GM19463 (cell line): ENCODE measurements around the gene PLCG1.
"Not testable (repeated sequence)": the region's sequence is repeated elsewhere in the genome, so short reads cannot be mapped to it uniquely, and the experiment has no call there.

ENCODE experiments used
- ATAC-seq: cut with Tn5 transposase; IDR thresholded peaks from one replicate; pipeline ENCODE4 v1.9.1; 2021; ENCODE audit warnings: mild to moderate bottlenecking, moderate library complexity; ENCODE audit not compliant: unreplicated experiment

The PLCG1 gene

DNA sequence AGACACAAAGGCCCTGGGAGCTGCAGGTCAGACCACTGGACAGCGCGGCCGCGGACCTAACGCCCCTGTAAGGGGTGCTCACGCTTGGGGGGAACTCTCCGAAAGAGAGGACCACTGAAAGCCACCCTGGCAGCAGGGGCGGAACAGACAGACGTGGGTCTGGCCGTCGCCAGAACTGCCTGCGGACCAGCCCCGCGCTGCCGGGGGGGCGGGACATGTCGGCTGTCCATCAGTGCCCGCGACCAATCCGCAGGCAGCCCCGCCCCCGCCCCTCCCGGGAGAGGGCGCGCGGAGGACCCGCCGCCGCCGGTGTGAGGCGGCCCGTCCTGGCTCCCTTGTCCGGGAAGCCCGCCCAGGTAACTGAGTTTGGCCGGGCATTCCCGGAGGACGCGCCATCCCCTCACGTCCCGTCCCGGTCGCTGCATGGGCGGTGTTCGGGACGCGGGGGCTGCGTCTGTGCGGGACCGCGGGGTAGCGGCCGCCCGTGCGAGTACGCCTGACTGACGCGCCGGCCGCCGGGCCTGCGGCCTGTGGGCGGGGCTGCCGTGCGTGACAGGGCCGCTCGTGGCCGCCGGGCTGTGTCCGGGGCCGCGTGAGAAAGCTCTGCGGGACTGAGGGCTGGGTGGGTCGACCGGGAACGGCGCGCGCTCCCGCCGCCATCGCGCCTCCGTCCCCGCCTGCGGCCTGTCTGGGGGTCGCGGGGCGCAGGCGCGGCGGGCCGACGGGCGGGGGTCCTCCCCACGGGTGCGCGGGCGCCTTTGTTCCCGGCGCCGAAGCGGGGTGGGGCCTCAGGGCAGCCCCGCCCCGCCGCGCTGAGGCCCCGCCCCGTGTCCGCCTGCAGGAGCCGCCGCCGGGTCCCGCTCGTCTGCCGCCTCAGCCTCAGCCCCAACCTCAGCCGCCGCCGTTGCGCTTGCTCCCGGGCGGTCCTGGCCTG, at the start of gene PLCG1:
Gene PLCG1, plus strand, starts transcription at position 864 of the 934 bp plus-strand sequence. CDS start 99 bp downstream, outside the sequence.
- peak; percentile 46 for ATAC-seq

DNA sequence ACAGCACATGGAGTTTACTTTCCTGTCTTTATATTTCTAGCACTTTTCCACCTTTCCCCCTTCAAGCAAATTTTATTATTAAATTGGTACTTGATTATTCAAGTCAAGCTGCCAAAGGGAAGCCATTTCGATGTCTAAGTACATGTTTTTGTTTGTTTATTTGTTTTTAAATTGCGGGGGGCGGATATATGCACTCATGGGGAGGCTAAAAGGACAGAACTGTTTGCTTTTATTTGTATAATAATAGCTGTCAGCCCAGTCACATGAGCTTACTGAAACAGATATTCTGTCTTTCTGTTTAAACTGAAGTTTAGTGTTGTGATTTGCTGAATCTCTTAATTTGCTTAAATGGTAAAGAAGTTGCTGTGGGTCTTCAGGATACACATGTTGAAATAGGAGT, 49.6 kb upstream of the PLCG1 start:
- ATAC-seq = no peak

DNA sequence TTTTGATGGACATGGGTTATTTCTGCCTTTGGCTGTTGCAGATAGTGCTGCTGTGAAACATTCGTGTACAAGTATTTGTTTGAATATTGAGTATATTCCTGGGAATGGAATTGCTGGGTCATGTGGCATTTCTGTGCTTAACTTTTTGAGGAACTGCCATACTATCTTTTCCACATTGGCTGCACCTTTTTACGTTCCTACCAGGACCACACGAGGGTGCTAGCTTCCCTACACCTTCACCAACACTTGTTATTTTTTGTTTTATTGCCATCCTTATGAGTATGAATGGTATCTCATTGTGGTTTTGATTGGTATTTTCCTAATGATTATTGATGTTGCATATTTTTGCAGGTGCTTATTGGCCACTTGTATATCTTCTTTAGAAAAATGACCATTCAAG, 47.8 kb upstream of the PLCG1 start:
- no peak for ATAC-seq

DNA sequence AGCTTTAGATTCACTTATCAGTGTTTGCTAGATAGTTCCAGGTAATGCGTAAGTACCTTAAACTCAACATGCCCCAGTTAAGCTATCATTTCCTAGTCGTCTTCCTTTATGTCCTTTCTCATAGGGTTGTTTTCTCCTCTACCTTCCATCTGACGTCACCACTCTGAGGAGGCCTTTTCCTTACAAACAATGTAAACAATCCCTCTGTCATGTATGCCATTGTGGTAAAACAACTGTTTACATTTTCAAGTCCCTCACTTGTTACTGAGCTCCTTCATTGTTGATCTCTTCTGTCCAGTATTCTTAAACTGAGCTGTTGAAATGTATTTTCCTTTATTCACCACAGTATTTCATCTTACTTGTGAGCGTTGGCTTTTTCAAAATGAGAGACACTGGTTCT, 45.4 kb upstream of the PLCG1 start:
- ATAC-seq = no peak

DNA sequence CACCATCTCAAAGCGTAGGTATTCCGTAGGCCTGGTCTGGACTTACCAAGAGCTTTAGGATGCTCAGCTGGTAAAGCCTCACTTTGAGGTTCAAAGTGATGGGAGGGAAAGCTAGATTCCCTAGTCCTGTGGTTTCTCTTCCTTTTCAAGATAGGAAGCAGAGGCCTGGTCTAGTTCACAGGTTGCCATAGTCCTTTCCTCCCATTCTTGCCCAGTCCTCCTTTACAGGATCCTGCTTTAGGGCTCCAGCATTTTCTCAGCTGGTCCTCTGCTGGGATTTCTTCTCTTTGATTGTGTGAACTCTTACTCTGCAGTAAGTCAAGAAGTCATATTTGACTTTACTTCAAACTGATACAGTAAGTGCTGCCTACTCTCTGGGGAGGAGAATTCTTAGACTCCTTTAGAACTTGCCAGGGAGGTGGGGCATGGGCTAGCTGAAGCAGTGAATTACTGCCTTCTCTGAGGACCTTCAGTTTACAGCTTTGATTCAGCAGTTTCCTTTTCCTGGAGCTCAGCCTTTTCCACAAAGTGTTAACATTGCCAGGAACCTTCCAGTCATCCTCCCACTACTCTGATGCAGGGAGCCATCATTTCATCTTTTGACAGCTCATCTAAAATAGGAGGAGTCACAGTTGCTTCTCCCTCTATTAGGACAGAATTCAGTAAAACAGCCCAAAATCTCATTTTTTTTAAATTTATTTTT, 42.8 kb upstream of the PLCG1 start:
- ATAC-seq = no peak

DNA sequence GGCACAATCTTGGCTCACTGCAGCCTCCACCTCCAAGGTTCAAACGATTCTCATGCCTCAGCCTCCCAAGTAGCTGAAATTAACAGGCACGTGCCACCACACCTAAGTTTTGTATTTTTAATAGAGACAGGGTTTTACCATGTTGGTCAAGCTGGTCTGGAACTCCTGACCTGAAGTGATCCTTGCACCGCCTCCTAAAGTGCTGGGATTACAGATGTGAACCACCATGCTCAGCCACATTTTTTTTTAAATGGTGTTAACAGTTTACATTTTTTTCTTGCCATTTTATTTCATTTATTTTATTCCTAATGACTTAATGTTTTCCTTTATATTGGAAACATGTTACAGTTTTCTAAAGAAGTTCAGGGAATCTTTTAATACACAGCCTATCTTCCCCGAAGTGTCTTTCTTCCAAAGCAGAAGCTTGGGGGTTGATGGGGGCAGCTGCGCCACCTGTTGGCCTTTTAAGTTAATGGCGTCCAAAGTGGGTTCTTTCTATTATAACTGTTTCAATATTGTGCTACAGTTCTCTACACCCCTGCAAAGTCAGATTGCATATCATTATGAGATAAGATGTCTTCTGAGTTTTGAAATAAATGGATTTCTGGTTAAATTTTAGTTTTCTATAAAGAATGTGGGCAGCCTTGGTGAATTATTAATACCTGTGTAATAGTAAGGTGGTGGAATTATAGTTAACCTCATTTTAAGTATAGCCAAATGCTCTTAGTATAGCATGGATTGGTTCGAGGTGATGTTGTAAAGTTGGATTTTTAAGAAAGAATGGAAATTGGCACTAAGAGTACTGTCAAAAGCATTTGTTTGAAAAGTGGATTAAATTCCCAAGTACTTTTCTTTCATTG, 42.0 kb upstream of the PLCG1 start:
- no peak for ATAC-seq

DNA sequence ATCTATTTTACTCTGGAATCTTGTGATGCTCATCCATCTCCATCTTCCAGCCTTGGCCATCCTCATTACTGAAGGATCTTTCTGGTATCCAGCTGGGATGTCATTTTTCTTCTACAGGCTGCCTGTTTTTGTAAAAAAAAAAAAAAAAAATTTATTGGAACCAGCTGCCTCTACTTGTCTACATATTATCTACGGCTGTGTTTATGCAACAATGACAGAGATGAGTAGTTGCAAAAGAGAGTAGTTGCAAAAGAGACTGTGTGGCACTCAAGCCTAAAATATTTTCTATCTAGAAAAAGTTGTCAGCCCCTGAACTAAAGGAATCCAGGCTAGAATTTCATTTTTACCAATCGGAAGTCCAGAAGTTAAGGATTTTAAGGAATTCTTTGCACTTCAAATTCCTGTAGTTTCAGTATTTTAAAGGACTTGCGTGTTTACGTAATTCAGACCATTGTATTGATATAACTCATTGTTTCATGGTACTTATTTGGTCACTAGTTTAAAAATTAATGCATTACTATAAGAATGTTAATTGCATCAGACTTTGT, 38.6 kb upstream of the PLCG1 start:
- no peak for ATAC-seq

DNA sequence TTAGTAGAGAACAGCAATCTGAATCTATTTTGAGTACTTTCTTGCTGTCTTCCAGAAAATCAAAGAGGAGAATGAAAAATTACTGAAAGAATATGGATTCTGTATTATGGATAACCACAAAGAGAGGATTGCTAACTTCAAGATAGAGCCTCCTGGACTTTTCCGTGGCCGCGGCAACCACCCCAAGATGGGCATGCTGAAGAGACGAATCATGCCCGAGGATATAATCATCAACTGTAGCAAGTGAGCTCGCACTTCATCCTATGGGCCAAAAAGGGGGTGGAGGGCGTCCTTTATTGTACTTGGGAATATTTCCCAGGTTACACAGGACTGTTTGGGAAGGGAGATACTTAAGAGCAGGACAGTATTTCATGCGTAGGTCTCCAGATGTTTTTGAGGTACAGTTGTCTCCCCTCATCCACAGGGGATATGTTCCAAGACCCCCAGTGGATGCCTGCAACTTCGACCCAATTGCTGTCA, 37.3 kb upstream of the PLCG1 start:
- no peak for ATAC-seq

DNA sequence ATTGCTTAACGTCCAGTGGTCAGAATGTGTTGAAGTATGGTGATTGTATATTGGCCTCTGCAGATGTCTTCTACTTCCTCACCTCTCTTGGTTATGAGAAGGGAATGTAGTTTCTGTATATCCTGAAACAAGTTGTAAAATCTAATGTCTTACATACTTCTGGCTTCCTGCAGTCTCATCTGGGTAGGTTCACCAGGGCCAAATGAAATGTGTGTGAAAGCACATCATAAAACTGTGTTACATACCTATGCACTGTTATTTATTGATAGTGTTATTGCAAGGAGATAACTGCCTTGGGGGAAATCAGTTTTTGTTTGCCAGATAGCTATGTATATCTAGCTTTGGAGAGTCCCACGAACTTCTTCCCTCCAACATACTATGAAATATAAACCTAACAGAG, 35.7 kb upstream of the PLCG1 start:
- no peak for ATAC-seq

DNA sequence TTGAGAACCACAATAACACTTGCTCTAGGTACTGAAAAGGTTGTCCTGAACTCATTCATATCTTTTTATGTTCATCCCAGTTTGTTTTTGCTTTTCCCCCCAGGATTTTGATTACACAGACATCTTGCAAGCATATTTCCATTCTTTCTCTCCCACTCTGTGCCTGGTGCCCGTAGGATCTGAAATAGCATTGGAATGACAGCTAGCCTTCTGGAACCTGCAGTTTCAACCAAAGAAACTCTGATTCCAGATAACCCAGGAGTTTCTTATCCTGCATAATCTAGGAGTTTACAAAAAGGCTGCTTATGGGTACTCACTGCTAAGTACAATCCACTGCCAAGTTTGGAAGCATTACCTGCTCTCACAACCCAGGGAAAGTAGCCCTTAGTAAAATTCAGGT, 28.8 kb upstream of the PLCG1 start:
- ATAC-seq = no peak

DNA sequence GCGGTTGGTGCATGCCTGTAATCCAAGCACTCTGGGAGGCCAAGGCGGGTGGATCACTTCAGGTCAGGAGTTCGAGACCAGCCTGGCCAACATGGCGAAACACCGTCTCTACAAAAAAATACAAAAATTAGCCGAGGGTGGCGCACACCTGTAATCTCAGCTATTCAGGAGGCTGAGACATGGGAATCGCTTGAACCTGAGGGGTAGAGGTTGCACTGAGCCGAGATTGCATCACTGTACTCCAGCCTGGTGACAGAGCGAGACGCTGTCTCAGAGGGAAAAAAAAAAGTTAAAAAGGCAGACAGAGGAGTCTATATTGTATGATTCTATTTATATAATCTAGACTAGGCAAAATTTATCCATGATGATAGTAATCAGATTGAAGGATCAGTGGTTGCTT, 27.3 kb upstream of the PLCG1 start:
- ATAC-seq = no peak

DNA sequence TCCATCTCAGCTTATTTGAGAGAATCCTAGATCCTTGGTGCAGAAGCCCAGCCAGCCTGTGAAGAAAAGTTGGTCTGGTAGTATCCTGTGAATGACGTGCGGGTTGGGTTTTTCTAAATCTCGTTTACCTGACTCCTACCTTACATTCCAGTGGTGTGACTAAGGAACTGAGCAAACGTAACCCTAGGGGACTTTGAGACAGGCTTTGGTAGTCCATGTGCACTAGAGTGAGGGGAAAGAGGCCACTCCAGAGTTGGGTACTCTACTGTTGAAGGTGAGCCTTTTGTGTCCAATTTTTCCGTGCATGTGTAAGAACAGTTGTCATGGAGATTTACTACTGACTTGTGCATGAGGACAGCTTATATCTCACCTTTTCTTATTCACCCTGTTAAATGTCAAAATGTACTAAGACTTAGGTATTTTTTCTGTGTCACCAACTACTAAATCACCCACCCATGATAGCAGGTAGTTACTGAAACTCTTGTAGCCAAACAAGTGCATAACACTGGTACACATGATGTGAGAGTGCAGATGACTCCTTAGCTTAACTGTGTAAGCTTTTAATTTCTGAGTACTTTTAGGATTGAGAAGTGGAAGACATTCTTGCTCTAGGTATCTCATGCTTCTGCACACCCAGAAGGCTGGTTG, 26.3 kb upstream of the PLCG1 start:
- ATAC-seq = no peak

DNA sequence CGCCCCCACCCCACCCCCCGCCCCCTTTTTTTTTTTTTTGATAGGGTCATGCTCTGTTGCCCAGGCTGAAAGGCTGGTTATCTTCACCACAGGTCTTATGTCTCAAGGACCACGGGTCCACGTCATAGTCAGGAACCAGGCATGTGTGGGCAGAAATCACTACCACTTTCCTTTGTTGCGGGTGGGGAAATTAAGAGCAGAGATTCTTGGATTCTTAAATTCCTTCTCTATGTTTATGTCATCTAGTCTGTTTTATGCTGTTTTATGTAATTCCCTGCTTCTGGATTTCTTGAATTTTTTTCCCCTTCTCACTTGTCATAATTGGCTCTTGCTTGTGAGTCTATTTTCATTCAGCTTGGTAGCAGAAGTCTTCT, 25.8 kb upstream of the PLCG1 start:
- ATAC-seq = no peak

DNA sequence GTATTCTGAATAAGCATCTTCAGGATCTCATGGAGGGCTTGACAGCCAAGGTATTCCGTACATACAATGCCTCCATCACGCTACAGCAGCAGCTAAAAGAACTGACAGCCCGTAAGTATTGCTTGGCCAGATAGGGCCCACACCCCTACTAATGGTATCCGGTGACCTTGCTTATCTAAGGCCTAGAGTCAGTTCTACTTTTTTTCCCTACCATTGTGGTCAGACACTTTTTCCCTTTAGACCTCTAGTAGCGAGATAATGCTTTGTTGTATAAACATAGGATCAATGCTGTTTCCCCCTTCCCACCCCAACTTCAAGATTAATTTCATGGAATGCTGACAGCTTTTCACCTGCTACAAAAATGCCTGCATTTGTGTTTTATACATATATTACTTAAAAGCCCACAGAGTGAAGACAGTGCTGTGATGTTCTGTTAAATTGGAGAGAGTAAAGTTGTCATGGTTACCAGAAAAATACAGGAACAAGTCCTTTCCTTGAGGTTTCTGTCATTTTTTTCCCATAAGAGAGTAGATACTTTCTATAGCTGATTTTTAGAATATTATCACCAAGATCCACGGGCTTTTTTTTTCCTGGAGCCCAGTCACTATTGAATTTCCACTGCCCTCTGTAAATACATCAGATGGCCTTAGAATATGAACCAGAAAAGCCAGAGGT, 20.9 kb upstream of the PLCG1 start:
- ATAC-seq = no peak

DNA sequence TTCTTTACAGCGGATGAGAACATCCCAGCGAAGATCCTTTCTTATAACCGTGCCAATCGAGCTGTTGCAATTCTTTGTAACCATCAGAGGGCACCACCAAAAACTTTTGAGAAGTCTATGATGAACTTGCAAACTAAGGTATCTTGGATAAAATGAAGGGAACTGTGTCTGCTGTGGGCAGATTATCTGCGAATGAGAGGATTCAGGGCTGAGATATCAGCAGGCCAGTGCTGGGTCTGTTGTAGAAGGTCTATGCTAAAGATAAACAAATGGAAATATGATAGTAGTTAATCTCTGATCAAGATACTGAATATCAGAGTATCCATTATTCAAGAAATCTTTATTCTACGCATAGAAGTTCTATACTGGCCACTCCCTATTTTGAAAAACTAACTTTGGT, 19.2 kb upstream of the PLCG1 start:
- not testable (repeated sequence) for ATAC-seq

DNA sequence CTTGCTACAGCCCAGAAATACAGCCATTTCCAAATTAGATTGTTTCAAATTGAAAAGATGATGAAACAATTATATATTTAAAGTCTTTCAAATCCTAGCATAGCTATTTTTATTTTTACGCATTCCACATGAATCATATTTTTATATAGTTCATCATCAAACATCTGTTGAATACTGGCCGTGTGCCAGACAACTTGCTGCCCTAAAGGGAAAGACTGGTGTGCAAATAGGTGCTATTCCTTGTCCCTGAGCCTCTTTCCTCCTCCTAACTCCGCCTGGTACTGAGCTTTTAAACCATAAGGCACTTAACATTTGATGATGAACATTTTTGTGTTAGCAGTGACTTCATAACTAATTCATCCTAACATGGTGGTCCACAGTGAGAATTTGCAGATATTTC, 18.7 kb upstream of the PLCG1 start:
- ATAC-seq = no peak

DNA sequence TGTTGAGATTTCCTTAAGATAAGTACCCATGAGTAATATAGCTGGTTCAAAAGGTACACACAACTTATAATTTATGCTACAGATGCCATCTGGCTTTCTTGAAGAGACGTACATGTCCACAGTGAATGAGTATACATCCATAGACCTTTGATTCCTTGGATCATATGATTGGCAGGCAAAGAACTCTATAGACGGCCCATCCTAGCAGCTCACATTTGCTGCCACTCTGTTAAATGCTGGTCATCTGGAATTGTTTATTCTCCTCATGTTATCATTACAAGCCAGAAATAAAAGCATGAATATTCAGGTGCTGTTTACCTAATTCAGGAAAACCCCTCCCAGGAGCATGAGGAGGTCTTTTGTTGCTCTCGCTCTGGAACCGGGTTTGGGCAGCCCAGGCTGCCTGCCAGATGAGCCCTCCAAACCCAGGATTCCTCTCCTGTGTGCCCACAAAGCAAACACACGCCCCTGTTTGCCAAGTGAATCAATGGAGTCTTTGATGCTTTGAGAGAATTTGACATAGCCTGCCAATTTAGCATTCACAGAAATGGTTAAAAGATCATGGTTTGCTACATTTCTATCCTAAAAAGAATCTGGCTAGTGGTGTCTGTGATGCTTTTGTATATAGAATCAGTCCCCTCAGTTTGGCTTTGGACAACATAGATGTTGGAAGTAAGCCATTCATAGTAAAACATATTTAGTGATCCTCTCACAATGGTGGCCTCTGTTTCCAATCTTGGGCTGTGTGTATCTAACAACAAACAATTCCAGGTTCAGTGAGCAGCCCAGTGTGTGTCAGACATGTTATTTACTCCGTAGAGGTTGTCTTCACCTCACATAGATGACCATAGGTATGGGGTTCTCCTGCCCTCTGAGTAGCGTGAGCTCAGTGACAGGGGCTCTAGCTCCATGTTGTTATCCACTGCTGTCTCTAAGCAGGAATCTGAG, 17.5 kb upstream of the PLCG1 start:
- no peak for ATAC-seq

DNA sequence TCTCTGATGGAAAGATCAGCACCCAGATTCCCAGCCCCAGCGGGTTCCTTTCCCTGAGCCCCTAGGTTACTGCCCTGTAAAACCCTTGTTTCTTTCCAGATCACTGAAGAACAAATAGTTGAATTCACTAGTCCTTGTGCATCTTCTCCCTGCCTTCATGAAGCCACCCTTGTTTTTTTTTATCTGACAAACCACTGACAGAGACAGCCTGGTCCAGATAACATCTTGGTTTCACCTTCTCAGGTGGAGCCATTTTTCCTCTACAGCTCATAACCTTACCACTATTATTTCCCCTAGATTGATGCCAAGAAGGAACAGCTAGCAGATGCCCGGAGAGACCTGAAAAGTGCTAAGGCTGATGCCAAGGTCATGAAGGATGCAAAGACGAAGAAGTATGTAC, 15.9 kb upstream of the PLCG1 start:
- ATAC-seq = no peak

DNA sequence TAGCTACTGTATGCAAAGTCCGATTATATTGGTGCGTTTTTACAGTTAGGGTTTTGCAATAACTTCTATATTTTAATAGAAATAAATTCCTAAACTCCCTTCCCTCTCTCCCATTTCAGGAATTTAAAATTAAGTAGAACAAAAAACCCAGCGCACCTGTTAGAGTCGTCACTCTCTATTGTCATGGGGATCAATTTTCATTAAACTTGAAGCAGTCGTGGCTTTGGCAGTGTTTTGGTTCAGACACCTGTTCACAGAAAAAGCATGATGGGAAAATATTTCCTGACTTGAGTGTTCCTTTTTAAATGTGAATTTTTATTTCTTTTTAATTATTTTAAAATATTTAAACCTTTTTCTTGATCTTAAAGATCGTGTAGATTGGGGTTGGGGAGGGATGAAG, 13.7 kb upstream of the PLCG1 start:
- no peak for ATAC-seq
